HFF-Myc (cell line): ENCODE data around the gene LETMD1.
"Not testable (repeated sequence)": the region's sequence is repeated elsewhere in the genome, so short reads cannot be mapped to it uniquely, and the experiment has no call there.

Experiments
- DNase-seq: peaks from one replicate; pipeline ENCODE4 v3.0.0-alpha.2; 2011; ENCODE audit warnings: low read depth; ENCODE audit errors: extremely low read depth
- H3K4me3 ChIP-seq: replicated peaks from 2 replicates; pipeline ENCODE4 v1.5.1; 2011; ENCODE audit warnings: low read depth, mild to moderate bottlenecking, control low read depth, low read length
- CTCF ChIP-seq: IDR thresholded peaks from 2 replicates; pipeline ENCODE4 v1.5.1; 2012; ENCODE audit warnings: mild to moderate bottlenecking, low read depth, low read length, control low read depth; ENCODE audit errors: missing control alignments

Gene LETMD1

GRCh38 chr12:51071663-51072062, 23.5 kb downstream of the LETMD1 start:
- DNase-seq: no peak
- no peak overlapping the region for H3K4me3 ChIP-seq
- TF ChIP-seq CTCF: no peak

- no peak for TF ChIP-seq CTCF
- DNase-seq: no peak
- no peak overlapping the region for H3K4me3 ChIP-seq
These were observed 27.3 kb downstream of the LETMD1 start for GRCh38 chr12:51075390-51075789.

GRCh38 chr12:51076236-51076930, 28.3 kb downstream of the LETMD1 start:
- no peak for TF ChIP-seq CTCF
- H3K4me3 ChIP-seq: no peak overlapping the region
- no peak for DNase-seq

- no peak for DNase-seq
- H3K4me3 ChIP-seq: no peak overlapping the region
- no peak for TF ChIP-seq CTCF
These were observed 29.8 kb downstream of the LETMD1 start for GRCh38 chr12:51077930-51078329.

GRCh38 chr12:51078346-51078745, 30.2 kb downstream of the LETMD1 start:
- DNase-seq, H3K4me3 ChIP-seq: not testable (repeated sequence)

GRCh38 chr12:51078866-51079265, 30.7 kb downstream of the LETMD1 start:
- H3K4me3 ChIP-seq, DNase-seq: not testable (repeated sequence)

GRCh38 chr12:51080136-51080535, 32.0 kb downstream of the LETMD1 start:
- DNase-seq: no peak
- no peak for TF ChIP-seq CTCF
- no peak overlapping the region for H3K4me3 ChIP-seq

- no peak overlapping the region for H3K4me3 ChIP-seq
- TF ChIP-seq CTCF: no peak
- DNase-seq: no peak
These were observed 33.3 kb downstream of the LETMD1 start for GRCh38 chr12:51081421-51081820.
